Stimulated activated CD4-positive, alpha-beta T cell treated with anti-CD3 and anti-CD28 coated beads, Interleukin-12 subunit alpha, Interleukin-12 subunit beta, amount 100 ng/mL, for 48 hours (primary cell): Measurements from ENCODE around the gene UQCR11.

ENCODE experiments used
- DNase-seq, 3 donors: peaks; one replicate each; pipeline ENCODE4 v3.0.0-alpha.2; 2020; ENCODE audit warnings: low read depth in 2 of 3, low spot score in 1 of 3

UQCR11 gene

DNA sequence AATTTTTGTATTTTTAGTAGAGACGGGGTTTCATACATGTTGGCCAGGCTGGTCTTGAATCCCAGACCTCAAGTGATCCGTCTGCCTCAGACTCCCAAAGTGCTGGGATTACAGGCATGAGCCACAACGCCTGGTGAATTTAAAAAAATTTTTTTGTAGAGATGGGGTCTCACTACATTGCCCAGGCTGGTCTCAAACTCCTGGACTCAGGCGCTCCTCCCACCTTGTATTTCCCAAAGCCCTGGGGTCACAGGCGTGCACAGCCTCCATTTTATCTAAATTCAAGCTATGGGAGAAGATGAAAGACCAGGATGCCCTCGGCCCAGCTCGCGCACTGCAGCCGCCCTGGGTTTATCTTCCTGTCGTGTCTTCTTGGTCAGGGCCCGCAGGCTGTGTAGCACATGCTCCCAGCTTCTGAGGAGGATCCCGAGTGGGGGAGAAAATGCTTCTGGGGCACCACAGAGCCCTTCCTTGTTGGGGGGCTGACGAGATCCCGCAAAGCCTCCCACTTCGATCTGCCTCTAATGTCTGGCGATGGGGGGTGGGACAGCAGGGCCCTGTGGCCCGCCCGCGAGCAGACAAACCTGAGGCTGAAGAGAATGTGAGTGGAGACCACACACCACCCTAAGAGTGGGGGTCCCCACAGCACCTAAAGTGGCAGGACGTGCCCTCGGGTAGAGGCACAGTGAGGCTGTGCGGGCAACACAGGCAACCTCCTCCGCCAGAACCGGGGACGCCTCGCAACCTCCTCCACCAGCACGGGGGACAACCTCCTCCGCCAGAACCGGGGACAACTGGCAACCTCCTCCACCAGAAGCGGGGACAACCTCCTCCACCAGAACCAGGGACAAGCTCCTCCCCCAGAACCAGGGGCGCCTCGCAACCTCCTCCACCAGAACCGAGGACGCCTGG is 31.3 kb upstream of the UQCR11 start:
- DNase-seq, result no peak

DNA sequence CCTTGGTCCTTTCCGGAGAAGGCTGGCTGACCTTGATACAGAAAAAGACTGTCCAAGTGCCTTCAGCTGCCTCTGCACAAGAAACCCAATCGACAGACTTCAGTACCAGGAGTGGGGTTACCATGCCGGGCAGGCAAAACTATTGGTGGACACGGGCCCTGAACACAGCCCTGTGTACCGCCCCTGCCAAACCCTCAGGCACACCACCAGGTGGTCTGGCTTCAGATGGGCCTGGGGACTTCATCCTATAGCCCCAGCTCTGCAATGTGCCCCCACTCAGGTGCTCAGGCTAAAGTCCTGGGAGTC is 29.6 kb upstream of the UQCR11 start:
- DNase-seq, result no peak

DNA sequence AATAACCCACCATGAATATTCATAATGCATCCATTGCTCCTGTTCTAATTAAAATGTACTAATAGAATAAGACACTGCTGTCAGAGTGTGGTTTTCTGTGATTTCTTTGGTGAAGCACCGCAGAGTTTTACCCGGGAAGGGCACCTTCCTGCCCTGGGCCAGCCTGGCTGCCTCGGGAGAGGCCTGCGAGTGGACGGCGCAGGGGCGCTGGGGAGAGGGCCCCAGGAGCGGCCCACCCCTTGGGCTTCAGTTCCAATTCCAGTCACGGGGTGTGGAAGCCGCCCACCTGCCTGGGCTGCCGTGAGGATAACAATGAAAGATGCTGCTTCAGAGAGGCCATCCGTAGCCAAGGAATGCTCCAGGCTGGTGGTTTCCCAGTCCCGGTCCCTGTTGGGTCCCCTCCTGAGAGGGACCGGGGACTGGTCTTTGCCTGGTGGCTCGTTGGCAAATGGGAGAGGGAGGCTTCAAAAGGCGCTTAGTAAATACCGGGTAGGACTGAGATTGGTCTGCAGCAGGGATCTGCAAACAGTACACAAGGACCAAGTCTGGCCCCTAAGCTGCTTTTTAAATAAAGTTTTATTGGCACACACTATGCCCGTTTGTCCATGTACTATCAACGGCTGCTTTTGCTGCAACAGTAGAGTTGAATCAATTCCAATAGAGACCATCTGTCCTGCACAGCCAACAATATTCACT is 29.1 kb upstream of the UQCR11 start:
- no peak for DNase-seq

DNA sequence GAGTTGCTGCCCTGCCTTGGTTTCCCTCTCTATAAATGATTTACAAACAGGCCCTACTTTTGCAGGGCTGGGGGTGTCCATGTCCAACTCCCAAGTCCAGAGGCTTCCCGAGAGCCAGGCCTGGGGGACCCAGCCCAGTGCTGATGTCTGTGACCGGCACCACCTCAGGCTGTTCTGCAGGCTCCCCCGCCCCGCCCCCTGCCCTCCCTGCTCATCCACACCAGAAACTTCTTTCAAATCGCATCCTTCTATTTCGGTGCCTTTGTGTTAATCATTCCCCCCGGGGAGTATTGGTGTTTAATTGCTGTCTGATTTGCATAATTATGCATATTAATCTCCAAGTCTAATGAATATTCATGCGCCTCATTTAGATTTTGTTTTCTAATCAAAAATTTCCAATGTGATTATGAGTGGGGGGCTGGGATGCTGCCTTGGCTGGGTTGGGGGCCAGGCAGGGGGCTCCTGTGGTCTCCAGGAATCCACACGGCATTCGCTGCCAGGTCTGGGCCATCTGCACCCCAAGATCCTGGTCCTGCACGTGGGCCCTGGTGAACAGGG is 28.1 kb upstream of the UQCR11 start:
- DNase-seq, result no peak

DNA sequence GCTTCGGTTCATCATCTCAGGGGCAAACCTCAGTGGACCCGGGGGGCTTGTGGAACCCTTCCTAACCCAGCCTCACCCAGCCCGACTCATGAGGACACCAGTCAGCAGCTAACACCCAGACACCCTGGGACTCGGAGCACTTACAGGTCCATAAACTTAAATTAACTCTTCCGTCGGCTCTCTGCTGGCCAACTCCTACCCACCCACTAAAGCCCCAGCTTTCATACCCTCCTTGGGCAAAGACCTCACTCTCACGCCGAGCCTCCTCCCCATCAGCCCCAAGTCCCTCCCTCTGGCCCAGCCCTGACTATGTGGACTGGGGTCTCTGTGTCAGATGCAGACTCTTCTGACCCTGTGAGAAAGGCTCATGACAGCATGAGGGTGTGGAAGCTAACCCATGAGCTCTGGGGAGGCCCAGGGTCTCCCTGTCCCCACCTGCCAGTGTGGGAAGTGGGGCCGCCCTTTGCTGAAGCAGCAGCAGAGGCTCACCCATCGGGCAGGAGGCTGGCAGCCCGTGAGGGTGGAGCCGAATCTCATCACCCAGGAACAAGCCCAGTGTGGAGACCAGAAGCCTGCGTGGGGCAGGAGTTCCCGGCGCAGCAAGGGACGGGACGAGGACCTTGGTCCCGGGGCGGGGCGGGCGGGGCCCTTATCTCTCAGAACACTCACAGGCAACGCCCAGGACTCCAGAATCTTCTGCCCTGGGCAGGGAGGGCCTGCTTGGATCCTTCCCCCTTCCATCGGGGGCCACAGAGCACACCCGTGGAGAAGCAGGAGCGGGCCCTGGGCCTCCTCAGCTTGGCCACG is 27.4 kb upstream of the UQCR11 start:
- DNase-seq, result no peak

DNA sequence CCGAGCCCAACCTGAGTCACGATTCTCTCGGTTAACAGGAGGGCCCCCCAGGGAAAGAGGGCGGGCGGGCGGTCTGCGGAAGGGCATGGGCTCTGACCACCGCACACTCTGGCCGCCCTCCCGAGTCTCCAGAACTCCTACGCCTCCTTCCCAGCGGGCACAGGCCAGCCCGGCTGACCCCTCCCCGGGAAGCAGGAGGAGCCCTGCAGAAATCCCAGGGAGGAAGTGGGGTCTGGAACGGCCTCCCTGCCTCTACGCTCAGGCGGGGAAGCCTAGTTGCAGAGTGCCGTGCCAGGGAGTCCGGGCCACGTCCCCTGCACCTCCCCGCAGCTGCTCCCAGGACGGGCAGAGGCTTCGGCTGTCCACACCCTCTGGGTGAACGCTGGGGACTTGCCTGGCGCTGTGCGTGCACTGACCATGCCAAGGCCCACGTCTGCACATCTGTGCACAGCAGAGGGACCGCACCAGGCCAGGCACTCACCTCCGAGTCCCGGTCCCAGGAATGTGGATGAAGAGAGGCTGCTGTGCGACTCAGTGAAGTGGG is 26.4 kb upstream of the UQCR11 start:
- no peak for DNase-seq

DNA sequence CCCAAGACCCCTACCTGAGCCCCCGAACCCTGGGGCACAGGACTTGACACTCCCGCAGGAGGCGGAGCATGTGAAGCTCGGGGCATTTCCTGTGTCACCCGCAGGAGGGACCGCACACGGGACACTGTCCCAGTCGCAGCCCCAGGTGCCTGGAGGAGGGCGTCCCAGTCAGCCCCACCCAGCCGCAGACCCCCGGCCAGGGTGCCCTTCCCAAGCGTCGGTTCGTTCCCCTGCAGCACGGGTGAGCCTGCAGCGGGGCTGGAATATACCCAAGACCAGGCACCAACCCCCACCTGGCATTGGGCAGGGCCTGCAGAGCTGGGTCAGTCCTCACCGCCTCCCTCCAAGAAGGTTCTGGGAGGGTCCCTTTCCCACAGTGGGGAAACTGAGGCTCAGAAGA is 25.5 kb upstream of the UQCR11 start:
- DNase-seq, result no peak

DNA sequence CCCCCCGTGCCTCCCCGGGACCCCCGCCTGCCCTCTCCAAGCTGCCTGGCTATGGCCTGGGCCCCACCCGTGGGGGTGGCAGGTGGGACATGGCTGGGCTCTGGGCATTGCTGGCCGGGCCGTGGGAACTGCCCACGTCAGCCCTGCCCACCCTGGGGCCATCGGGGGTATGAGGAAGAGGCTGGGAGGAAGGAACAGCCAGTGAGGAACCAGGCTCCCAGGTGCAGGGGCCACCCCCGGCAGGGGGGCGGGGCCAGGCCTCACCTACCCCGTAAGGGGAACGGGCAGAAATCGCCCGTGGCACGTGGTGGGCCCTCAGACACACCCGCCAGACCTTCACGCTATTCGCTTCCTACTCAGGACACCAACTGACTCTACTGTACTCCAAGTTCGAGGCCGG is 24.8 kb upstream of the UQCR11 start:
- no peak for DNase-seq

DNA sequence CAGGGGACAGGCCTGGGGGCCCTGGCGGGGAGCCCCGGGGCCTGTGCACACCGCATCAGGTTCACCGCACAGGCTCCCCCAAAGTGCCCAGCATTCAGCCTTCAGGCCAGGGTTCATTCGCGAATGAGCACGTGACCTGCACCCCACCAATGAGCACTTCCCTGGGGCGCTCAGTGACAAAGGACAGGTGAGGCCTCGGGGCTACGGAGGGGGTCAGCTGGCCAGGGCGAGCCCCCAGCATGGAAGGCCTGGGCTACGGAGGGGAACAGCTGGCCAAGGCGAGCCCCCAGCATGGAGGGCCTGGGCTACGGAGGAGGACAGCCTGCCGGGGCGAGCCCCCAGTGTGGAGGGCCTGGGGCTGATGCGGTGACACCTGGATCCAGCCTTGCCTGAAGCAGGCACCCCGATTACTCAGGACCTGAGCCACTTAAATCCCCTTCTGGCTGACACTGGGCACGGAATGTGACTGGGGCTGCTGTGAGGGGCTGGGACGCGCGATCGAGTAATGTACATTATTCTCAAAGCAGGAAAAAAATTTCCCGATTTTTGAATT is 24.1 kb upstream of the UQCR11 start:
- no peak for DNase-seq

DNA sequence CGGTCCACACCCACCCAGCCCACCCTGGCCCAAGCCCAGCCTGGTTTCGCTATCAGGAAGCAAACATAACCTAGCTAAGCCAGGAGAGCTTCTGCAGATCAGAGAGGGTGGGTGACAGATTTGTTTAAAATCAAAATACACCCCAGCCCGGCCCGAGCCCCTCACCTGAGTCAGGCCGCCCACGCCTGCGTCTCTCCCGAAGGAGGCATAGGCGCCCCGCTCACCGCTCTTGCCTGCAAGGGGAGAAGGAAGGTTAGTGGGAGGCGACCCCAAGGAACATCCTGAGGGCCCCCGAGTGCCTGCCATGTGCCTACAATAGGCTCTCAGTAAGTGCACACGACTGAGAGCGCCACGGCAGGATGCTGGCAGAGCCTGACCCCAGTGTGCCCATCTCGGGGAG is 21.9 kb upstream of the UQCR11 start:
- no peak for DNase-seq

DNA sequence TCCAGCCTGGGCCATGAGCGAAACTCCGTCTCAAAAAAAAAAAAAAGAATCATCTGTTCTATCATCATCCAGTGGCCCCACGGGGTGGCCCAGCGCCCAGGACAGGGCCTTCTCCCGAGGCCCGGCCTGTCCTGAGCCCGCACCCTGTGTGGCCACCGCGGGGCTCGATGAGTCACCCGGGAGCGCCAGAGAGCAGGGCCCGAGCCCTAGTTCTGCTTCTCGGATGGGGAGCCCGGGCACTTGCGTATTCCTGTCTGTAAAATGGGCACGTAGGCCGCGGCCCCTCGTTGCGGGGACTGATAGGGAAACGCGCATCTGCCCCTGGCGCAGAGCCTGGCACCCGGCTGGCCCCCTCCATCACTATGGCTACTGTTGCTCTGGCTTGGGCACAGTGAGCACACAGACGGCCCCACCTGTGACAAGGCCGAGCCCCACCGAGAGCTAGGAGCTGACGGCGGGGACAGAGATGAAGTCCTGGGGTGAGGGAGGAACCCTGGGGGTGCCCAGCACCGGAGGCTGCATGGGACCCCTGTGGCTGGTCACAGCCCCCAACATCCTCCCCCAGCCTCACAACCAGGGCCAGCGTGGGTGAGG is 21.3 kb upstream of the UQCR11 start:
- DNase-seq, result no peak

DNA sequence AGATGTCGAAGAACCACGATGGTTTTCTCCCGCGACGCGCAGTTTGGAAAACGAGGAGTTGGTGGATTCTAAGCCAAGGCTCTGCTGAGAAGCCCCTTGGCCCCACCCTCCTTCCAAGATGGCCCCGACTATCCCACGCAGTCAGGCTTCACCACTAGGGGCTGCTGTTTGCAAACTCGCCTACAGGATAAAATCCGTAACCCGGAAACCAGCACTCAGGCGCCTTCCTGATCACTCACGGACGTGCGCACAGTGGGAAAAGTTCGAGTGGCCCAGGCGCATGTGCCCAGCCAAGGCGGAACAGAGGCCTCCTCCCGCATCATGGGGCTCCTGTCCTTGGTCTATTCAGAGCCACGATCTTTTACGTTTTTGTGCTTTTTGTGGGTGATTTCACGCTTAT is 19.2 kb upstream of the UQCR11 start:
- DNase-seq, result peak in 2 of 3 donors; percentile 41 to 49

DNA sequence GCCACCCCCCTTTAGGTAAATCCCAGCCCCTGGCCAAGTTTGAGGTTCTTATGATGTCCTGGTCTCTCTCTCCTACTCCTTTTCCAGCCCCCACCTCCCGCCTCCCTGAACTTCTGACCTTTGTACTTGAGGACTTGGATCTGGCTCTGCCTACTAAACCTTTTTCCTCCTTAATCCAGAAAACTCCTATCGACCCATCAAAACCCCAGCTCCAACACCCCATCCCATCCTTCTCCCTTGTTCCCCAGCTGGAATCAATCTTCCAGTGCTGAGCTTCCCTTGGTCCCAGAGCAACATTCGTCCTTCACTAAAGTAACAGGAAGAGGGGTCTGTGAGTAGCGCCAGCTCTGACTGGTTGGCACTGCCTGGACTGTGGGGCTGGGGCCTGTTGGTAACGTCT is 17.3 kb upstream of the UQCR11 start:
- DNase-seq, result no peak

DNA sequence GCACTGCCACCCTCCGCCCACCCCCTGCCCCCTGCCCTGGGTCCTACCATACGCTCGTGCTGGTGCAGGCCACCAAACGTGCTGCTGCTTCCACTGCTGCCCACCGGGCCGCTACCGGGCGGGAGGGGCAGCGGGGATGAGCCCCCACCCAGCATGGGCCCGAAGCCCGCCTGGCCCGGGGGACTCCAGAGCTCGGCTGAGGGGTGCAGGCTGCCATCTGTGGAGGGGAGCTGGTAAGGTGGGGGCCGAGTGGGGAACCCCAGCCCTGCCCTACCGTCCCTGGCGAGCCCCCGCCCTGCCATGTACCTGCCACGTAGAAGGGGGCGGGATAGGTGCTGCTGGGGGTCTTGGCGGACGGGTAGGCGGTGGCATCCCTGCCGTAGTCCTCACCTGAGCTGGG is 16.7 kb upstream of the UQCR11 start:
- DNase-seq, result no peak

DNA sequence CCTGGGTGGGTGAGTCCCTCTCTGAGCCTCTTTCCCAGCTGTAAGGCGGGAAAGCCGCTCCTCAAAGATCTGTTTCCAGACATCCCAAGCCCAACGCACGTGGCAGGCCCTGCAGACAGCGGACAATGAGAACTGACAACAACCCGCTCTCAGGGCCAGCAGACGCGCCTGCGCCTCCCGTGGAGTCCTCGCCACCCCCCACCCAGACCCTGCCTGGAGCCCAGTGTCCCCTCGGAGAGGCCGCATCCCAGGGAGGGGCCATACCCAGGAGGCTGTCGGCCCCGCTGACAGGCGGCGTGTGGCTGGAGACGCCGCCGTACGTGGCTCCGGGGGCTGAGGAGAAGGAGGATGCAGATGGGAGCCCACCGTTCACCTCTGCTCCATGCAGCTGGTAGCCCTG is 16.3 kb upstream of the UQCR11 start:
- no peak for DNase-seq

DNA sequence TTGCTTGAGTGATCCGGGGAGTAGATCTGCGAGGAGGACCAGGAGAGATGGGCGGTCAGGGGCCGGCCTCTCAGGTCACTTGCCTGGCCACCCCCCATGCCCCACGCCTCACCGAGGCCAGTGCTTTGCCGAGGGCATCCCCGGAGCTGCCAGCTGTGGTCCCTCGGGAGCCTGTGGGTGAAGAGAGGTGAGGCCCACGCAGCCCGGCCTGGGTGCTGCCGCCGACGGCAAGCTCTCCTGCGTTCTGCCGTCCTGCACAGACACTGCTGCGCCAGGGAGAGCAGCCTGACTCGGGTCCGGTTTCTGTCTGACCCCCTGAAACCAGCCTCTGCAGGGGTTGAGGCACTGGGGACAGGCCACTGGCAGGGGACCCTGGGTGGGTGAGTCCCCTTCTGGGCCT is 15.8 kb upstream of the UQCR11 start:
- DNase-seq, result no peak

DNA sequence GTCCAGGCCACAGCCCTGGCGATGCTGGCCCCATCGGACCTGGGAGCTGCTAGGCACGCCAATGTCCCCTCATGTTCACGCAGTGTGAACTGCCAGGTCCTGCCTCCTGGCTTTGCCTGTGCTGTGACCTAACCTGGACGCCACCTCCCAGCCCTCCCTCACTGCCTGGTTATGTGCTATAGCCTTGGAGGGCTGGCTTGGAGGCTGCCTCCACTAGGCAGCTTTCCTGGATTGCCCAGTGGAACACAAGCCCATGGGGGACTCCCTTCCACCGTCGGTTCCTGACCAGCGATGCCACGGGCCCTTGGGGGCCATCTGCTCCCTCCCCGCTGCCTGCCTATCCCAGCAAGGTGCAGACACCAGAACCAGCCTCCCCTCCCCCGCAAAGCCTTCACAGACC is 15.2 kb upstream of the UQCR11 start:
- DNase-seq, result no peak

DNA sequence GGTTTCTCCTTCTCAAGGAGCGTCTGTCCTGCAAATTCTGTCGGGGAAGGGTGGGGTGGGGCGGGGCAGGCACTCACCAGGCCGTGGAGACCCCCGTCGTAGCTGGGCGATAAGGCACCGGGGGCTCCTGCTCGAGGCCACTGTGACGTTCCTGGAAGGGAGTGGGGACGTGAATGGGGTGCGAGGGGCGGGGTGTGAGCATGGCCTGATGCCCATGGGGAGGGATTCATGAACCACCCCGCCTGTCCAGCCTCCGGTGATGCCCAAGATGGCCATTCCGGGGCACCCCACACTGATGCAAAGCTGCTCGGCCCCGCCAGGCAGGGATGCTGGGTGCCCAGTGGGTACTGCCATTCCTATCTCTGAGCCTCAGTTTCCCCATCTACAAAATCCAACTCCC is 14.4 kb upstream of the UQCR11 start:
- DNase-seq, result no peak

DNA sequence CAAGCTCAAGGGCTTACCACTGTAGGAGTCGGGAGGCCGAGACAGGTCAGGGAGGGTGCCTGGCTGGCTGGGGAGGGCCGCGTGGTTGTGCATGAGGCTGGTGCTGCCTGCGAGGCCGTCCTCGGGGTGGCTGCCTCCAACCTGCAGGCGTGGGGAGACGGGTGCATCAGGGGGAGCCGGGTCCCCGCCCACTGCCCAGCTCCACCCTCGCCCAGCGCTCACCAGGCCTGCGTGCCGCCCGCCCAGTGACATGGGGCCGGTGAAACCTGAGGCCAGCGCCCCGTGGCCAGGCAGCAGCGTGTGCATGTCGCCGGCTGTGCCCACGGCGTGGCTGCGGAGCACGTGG is 13.8 kb upstream of the UQCR11 start:
- DNase-seq, result no peak

DNA sequence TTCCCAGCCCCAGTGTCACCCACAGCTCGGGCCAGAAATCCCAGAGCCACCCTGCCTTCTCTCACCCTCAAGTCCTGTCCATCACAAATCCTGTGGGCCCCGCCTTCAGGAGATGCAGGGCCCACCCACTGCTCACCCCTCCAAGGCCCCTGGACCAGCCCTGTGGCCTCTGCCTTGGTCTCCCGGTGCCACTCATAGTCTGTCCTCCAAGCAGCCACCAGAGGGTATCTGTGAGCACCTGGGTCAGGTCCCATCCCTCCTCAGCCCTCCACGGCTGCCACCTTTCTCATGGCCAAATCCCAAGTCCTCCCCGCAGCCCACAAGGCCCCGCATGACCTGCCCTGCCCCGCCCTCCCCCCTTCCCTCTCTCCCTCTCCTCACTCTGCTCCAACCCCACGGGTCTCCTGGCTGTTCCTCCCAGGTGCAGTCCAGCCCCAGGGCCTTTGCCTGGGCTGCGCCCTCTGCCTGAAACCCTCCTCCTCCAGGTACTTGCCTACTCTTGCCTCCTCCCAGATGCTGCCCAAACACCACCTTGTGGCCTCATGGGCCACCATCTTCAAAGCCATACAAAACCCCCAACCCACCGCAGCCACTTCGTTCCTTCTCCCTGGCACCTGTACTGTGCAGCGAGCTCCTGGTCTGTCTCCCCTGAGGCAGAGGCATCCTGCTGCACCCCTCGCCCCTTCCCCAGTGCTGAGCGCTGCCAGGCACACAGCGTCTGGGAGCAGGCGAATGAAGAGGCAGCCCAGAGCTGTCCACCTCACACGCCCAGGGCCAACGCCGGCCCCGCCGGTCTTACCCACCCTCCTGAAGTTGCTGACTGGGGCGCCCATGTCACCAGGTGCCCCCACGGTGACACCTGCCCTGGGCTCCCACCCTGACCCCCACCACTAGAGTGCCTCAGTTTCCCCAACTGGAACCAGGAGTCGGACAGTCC is 13.2 kb upstream of the UQCR11 start:
- no peak for DNase-seq
